Activated CD4-positive, alpha-beta T cell treated with anti-CD3 and anti-CD28 coated beads, Interleukin-2, amount 50 U/mL, for 1 hour (primary cell): Measurements from ENCODE around the gene NEDD4L.

ENCODE experiments used
- DNase-seq: peaks from one replicate; pipeline ENCODE4 v3.0.0-alpha.2; 2020

NEDD4L gene

GRCh38 chr18:58125183-58125582 lies 81.2 kb downstream of the NEDD4L start:
- DNase-seq = no peak

GRCh38 chr18:58125756-58126155 lies 81.7 kb downstream of the NEDD4L start:
- DNase-seq = no peak

- DNase-seq = no peak
Measured at GRCh38 chr18:58128381-58129374, 84.7 kb downstream of the NEDD4L start.

- no peak for DNase-seq
Measured at GRCh38 chr18:58132595-58133261, 88.7 kb downstream of the NEDD4L start.

- DNase-seq = no peak
Measured at GRCh38 chr18:58135183-58135641, 91.2 kb downstream of the NEDD4L start.

GRCh38 chr18:58135701-58136331 lies 91.8 kb downstream of the NEDD4L start:
- DNase-seq = peak; percentile 24

- no peak for DNase-seq
Measured at GRCh38 chr18:58136879-58137278, 92.9 kb downstream of the NEDD4L start.

GRCh38 chr18:58139459-58140386 lies 95.7 kb downstream of the NEDD4L start:
- DNase-seq = no peak

- no peak for DNase-seq
Measured at GRCh38 chr18:58140387-58141325, 96.6 kb downstream of the NEDD4L start.

- no peak for DNase-seq
Measured at GRCh38 chr18:58143386-58143785, 99.4 kb downstream of the NEDD4L start.

- no peak for DNase-seq
Measured at GRCh38 chr18:58144106-58144505, 100.1 kb downstream of the NEDD4L start.

- DNase-seq = no peak
Measured at GRCh38 chr18:58144671-58145285, 100.8 kb downstream of the NEDD4L start.

- no peak for DNase-seq
Measured at GRCh38 chr18:58146099-58146498, 102.1 kb downstream of the NEDD4L start.

- DNase-seq = no peak
Measured at GRCh38 chr18:58148954-58149471, 105.0 kb downstream of the NEDD4L start.

- no peak for DNase-seq
Measured at GRCh38 chr18:58150772-58151171, 106.7 kb downstream of the NEDD4L start.

- no peak for DNase-seq
Measured at GRCh38 chr18:58152216-58152615, 108.2 kb downstream of the NEDD4L start.

- no peak for DNase-seq
Measured at GRCh38 chr18:58152891-58153290, 108.9 kb downstream of the NEDD4L start.

- DNase-seq = no peak
Measured at GRCh38 chr18:58156516-58156915, 112.5 kb downstream of the NEDD4L start.

GRCh38 chr18:58157237-58157636 lies 113.2 kb downstream of the NEDD4L start:
- DNase-seq = no peak

- no peak for DNase-seq
Measured at GRCh38 chr18:58158008-58158407, 114.0 kb downstream of the NEDD4L start.
